Fibroblast of lung (primary cell): ENCODE data around the gene ERGIC1.

Source experiments
- EZH2 ChIP-seq: IDR thresholded peaks from 2 replicates; pipeline ENCODE4 v1.5.1; 2012; ENCODE audit warnings: low read length, control low read depth, mild to moderate bottlenecking; ENCODE audit errors: missing control alignments
- TF ChIP-seq, protein P1 (sequence below), 2 donors: IDR thresholded peaks in 1 of 2; conservative IDR thresholded peaks in 1 of 2; 1 replicate in 1 of 2; 2 replicates in 1 of 2; pipeline ENCODE4 v1.5.1; 2011 to 2012; ENCODE audit warnings: low read length in 2 of 2, control low read depth in 1 of 2, inconsistent platforms in 1 of 2, low read depth in 1 of 2, mild to moderate bottlenecking in 1 of 2

DNA sequence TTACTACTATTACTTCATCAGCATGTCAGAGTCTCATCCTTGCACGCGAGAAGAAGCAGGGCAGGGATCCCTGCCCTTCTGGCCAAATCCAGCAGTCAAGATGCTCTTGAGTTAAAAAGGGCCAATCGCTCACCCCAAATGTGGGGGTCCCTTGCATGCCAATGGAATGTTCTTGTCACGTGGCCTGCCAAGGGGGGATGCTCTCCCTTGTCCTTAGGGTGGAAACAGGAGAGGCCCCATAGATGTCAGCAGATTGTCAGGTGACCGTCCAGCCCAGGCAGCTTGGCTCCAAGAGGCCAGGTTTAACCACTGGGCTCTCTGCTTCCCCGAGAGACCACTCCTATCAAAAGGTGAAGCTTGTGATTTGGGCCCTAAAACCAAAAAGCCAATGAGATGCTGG lies 37.7 kb upstream of the ERGIC1 start:
- TF ChIP-seq, protein P1, sequence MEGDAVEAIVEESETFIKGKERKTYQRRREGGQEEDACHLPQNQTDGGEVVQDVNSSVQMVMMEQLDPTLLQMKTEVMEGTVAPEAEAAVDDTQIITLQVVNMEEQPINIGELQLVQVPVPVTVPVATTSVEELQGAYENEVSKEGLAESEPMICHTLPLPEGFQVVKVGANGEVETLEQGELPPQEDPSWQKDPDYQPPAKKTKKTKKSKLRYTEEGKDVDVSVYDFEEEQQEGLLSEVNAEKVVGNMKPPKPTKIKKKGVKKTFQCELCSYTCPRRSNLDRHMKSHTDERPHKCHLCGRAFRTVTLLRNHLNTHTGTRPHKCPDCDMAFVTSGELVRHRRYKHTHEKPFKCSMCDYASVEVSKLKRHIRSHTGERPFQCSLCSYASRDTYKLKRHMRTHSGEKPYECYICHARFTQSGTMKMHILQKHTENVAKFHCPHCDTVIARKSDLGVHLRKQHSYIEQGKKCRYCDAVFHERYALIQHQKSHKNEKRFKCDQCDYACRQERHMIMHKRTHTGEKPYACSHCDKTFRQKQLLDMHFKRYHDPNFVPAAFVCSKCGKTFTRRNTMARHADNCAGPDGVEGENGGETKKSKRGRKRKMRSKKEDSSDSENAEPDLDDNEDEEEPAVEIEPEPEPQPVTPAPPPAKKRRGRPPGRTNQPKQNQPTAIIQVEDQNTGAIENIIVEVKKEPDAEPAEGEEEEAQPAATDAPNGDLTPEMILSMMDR (conservative IDR thresholded peaks at IDR 0.05 in 1 of 2, IDR thresholded peaks at IDR 0.05 in 1 of 2; ENCODE audit: low read depth in 1 of 2, low read length in 2 of 2): no peak
- TF ChIP-seq EZH2: no peak
